OCI-LY7 (cell line): ENCODE measurements around the gene PPP1R36.

Source experiments
- CTCF ChIP-seq: fragments of 200-600 bp; sonication (generic); conservative IDR thresholded peaks from 2 replicates; pipeline ENCODE4 v1.5.1; 2014; ENCODE audit warnings: mild to moderate bottlenecking, antibody characterized with exemption, low read length, moderate library complexity, mixed read lengths
- EZH2phosphoT487 ChIP-seq: fragments of 200-600 bp; sonication (generic); IDR thresholded peaks from 2 replicates; pipeline ENCODE4 v1.6.1; 2018; ENCODE audit warnings: low read depth, borderline replicate concordance, mild to moderate bottlenecking, mixed run types, antibody characterized with exemption, low read length, moderate library complexity, mixed read lengths

GRCh38 chr14:64581363-64581762, 31.6 kb downstream of the PPP1R36 start:
- TF ChIP-seq CTCF: no peak
- no peak for TF ChIP-seq EZH2phosphoT487
